ENCODE data around the gene SPATA31D1. TPM values are rescaled to one million over a fixed set of nuclear protein-coding genes. Genes with fewer than 3 reads are reported as not detected.

The SPATA31D1 gene
- total RNA-seq, 2 donors from 2014 or later = not detected

DNA sequence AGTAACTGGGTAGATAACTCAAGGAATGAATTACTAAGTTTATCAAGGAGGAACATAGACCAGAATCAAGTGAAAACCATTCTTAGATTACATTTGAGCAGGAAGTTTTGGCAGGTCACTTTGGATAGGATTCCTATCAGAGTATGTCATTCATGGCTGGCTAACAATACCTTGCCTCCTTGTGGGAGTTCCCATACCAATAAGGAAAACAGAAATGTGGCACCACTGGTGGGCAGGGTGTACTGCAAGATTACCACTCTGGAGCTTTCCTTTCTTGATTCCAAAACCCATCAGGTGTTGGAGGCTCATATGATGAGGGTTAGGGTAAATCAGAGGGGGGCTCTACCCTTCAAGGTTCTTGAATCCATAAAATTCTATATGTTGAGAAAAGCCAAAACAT is 18.6 kb upstream of the SPATA31D1 start:
- Histone ChIP-seq H3K27me3 (no peaks in the 10 kb centered on the region), H3K4me3 (no peak overlapping the region), H3K9me3 (no peaks in the 10 kb centered on the region), H3K4me1 (no peaks in the 10 kb centered on the region), H3K27ac (no peak overlapping the region), H3K9ac (ENCODE audit: low read depth in 2 of 2, low read length in 2 of 2) (no peak overlapping the region), H3K36me3 (no peaks in the 10 kb centered on the region)
- TF ChIP-seq, protein P1, sequence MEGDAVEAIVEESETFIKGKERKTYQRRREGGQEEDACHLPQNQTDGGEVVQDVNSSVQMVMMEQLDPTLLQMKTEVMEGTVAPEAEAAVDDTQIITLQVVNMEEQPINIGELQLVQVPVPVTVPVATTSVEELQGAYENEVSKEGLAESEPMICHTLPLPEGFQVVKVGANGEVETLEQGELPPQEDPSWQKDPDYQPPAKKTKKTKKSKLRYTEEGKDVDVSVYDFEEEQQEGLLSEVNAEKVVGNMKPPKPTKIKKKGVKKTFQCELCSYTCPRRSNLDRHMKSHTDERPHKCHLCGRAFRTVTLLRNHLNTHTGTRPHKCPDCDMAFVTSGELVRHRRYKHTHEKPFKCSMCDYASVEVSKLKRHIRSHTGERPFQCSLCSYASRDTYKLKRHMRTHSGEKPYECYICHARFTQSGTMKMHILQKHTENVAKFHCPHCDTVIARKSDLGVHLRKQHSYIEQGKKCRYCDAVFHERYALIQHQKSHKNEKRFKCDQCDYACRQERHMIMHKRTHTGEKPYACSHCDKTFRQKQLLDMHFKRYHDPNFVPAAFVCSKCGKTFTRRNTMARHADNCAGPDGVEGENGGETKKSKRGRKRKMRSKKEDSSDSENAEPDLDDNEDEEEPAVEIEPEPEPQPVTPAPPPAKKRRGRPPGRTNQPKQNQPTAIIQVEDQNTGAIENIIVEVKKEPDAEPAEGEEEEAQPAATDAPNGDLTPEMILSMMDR (IDR thresholded peaks at IDR 0.05) = no peak
- no peak for DNase-seq
- intact Hi-C loops (cut with DNase I) = no loop called here

DNA sequence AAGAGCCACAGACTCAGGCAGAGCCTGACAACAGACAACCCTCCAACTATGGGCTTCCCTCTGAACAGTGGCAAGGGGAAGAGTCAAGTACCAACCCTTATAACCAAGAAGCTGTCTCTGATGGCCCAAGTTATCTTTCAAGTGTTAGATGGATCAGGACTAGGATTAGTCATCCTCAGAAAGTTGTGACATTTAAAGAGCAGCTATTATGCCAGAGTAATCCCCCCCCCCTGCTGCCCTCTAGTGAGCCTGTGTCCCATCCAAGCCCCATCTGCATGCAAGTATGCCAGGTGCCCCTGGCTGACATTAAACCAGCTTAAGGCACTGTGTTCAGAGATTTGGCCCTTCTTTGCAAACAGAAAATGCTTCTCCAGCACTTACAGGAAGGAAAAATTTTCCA is 16.8 kb upstream of the SPATA31D1 start:
- TF ChIP-seq, protein P1 (IDR thresholded peaks at IDR 0.05) = no peak
- no peak for DNase-seq
- Histone ChIP-seq H3K27ac (no peak overlapping the region), H3K4me1 (no peaks in the 10 kb centered on the region), H3K9me3 (no peaks in the 10 kb centered on the region), H3K4me3 (no peak overlapping the region), H3K9ac (ENCODE audit: low read depth in 2 of 2, low read length in 2 of 2) (no peak overlapping the region), H3K36me3 (no peaks in the 10 kb centered on the region), H3K27me3 (no peaks in the 10 kb centered on the region)
- intact Hi-C loops (cut with DNase I) = no loop called here

DNA sequence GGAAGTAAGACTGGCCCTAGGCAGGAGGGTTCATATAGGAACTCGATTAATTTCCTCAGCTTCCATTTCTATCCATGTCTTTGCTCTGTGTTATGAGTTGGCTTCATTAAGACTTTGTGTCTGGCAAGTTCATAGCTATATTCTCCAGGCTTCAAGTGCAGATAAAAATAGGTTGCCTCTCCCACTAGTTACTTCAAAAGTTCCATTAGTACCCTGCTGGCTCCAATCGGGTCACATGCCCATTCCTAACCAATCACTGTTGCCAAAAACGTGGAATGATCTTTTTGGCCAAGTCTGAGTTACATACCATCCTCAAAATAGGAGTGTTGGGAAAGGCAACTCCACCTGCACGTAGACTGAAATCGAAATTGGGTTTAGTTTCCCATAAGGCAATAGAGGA is 13.8 kb upstream of the SPATA31D1 start:
- intact Hi-C loops (cut with DNase I) = no loop called here

DNA sequence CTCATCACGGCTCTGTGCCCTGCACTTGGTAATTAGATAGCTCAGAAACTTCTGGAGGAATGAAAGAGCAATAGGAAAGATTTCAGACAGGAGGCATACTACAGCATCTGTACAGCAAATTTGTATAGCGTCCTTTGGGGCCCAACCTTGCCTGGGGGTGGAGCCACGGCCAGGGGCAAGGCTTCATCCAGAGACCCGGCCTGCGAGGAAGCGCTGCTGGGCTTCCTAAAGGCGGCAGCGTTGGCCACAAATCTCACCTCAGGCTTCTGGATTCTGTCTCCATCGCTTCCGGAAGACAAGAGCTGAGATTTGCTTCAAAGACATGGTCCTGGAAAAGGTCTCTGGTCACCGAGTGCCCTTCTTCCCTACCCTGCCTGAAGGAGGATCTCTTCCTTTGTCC is 12.2 kb upstream of the SPATA31D1 start:
- no peaks in the 10 kb centered on the region for H3K27me3 ChIP-seq
- DNase-seq = no peak
- intact Hi-C loops (cut with DNase I) = no loop called here
- no peak overlapping the region for H3K9ac ChIP-seq (ENCODE audit: low read depth in 2 of 2, low read length in 2 of 2)
- H3K4me3 ChIP-seq = no peak overlapping the region
- H3K36me3 ChIP-seq = no peaks in the 10 kb centered on the region
- H3K27ac ChIP-seq = no peak overlapping the region
- H3K4me1 ChIP-seq = no peaks in the 10 kb centered on the region
- H3K9me3 ChIP-seq = no peaks in the 10 kb centered on the region
- TF ChIP-seq, protein P1 (IDR thresholded peaks at IDR 0.05) = no peak

More for the DNA sequence above, 13.8 kb upstream of the SPATA31D1 start:
- TF ChIP-seq, protein P1 (IDR thresholded peaks at IDR 0.05) = no peak
- no peak overlapping the region for H3K9ac ChIP-seq (ENCODE audit: low read depth in 2 of 2, low read length in 2 of 2)
- H3K4me3 ChIP-seq = no peak overlapping the region
- H3K27me3 ChIP-seq = no peaks in the 10 kb centered on the region
- H3K4me1 ChIP-seq = no peaks in the 10 kb centered on the region
- no peak for DNase-seq
- H3K9me3 ChIP-seq = no peaks in the 10 kb centered on the region
- no peak overlapping the region for H3K27ac ChIP-seq
- no peaks in the 10 kb centered on the region for H3K36me3 ChIP-seq

DNA sequence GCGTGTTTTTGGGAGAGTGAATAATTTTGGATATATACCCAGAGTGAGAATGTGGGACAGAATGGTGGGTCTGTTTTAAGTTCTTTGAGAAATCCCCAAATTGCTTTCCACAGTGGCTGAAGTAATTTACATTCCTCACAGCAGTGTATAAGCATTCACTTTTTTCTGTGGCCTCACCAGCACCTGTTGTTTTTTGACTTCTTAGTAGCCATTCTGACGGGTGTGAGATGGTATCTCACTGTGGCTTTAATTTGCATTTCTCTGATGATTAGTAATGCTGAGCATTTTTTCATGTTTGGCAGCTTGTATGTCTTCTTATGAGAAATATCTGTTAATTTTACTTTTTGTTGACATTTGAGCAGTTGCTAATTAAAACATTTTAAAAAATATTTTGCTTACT is 9.4 kb upstream of the SPATA31D1 start:
- intact Hi-C loops (cut with DNase I) = no loop called here
- TF ChIP-seq, protein P1 (IDR thresholded peaks at IDR 0.05) = no peak
- no peak for DNase-seq
- H3K36me3 ChIP-seq = no peaks in the 10 kb centered on the region
- H3K27ac ChIP-seq = no peak overlapping the region
- no peaks in the 10 kb centered on the region for H3K9me3 ChIP-seq
- no peak overlapping the region for H3K4me3 ChIP-seq
- H3K9ac ChIP-seq (ENCODE audit: low read depth in 2 of 2, low read length in 2 of 2) = no peak overlapping the region
- no peaks in the 10 kb centered on the region for H3K27me3 ChIP-seq
- no peaks in the 10 kb centered on the region for H3K4me1 ChIP-seq

DNA sequence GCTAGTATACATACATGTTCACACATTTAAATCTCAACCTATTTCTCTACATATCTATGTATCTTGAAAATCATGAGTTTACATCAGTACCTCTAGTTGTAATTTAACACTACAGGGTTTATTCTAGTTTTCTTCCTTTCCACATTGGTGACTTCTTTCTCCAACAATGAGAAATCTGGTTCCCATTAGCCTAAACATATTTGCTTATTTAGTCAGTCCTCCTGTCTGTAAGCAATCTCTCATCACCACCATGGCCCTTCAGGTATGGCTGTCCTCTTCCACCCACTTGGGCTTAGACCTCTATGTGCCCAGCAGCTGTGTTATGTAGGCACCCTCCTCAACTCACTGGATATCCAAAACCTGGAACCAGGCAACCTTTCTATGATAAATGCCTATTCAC is 8.0 kb upstream of the SPATA31D1 start:
- Histone ChIP-seq H3K9me3 (no peaks in the 10 kb centered on the region), H3K4me1 (no peaks in the 10 kb centered on the region), H3K27ac (no peak overlapping the region), H3K9ac (ENCODE audit: low read depth in 2 of 2, low read length in 2 of 2) (no peak overlapping the region), H3K4me3 (no peak overlapping the region), H3K36me3 (no peaks in the 10 kb centered on the region), H3K27me3 (no peaks in the 10 kb centered on the region)
- intact Hi-C loops (cut with DNase I) = no loop called here
- DNase-seq = no peak
- TF ChIP-seq, protein P1 (IDR thresholded peaks at IDR 0.05) = no peak
